H1 (cell line): ENCODE results near the gene GALR2. TPM values are rescaled to one million over a fixed set of nuclear protein-coding genes. Genes with fewer than 3 reads are reported as not detected.

Experiments
- CHD7 ChIP-seq: fragments of 300-600 bp; sonication (generic); IDR thresholded peaks from 2 replicates; pipeline ENCODE4 v1.7.1; 2012; ENCODE audit warnings: low read length, moderate library complexity, mild to moderate bottlenecking, inconsistent platforms; ENCODE audit not compliant: insufficient replicate concordance
- POU5F1 ChIP-seq: IDR thresholded peaks from 2 replicates; pipeline ENCODE4 v1.6.1; 2011; ENCODE audit warnings: low read depth, mild to moderate bottlenecking, low read length, moderate library complexity
- YY1 ChIP-seq: IDR thresholded peaks from 2 replicates; pipeline ENCODE4 v1.6.1; 2011; ENCODE audit warnings: low read depth, mild to moderate bottlenecking, low read length
- polyA plus RNA-seq, 7 experiments: library from polyadenylated mRNA; depleted of rRNA in 3 of 7; stranded (reverse) in 5 of 7; unstranded in 2 of 7; fragments of >200 nt in 5 of 7; fragments of 200-250 nt in 2 of 7; gene quantifications; 1 replicate in 5 of 7; 2 replicates in 1 of 7; 4 replicates in 1 of 7; pipeline versions ENCODE4 v1.2.1 to v1.2.3, GENCODE V29; 2011 to 2013; ENCODE audit warnings: missing spikeins in 2 of 7, mixed read lengths in 2 of 7
- total RNA-seq: library from RNA; stranded (reverse); fragmentation: NEBNext Ultra II Directional; extraction: Animal tissue kit (Norgen Biotek cat#: 25700); gene quantifications from 2 replicates; pipeline ENCODE4 v1.2.1, GENCODE V29; 2021

The GALR2 gene
- total and polyA plus RNA-seq, 2 of the 8 experiments (the other 6 are each of a cell fraction or from before 2014, with no cell fraction given), result 0.86 to 2.2 TPM

- TF ChIP-seq CHD7 (no peak), YY1 (no peak), POU5F1 (no peak)
Measured at GRCh38 chr17:76082326-76083251, 8.0 kb downstream of the GALR2 start (continued).
